K562 (cell line): Measurements from ENCODE around the gene COPS6. TPM values are rescaled to one million over a fixed set of nuclear protein-coding genes. Genes with fewer than 3 reads are reported as not detected.
A peak's percentile ranks its signal among the peaks of the same experiment; 100 is the strongest.

Source experiments
- FOXP1 ChIP-seq: sonication (generic); formaldehyde crosslinking; IDR thresholded peaks from 2 replicates; pipeline ENCODE4 v1.8.0; 2022; ENCODE audit warnings: mild to moderate bottlenecking, missing genetic modification reagents
- MECOM ChIP-seq: fragments of 250-450 bp; sonication (Bioruptor Pico); IDR thresholded peaks from 2 replicates; pipeline ENCODE4 v1.8.0; 2022; ENCODE audit warnings: inconsistent platforms
- MTF1 ChIP-seq: fragments of 250-450 bp; sonication (Bioruptor Pico); IDR thresholded peaks from 2 replicates; pipeline ENCODE4 v1.9.0; 2021; ENCODE audit warnings: moderate library complexity, mild to moderate bottlenecking, inconsistent platforms, borderline replicate concordance
- MYBL2 ChIP-seq, 2 experiments: fragments of 450-650 bp in 1 of 2; sonication (generic) in 1 of 2; formaldehyde crosslinking in 1 of 2; IDR thresholded peaks; 2 replicates each; pipeline versions ENCODE4 v1.6.1 to v1.8.1; 2017 to 2022; ENCODE audit warnings: borderline replicate concordance in 1 of 2, inconsistent platforms in 1 of 2, low read depth in 1 of 2, mild to moderate bottlenecking in 1 of 2, missing genetic modification reagents in 1 of 2, moderate library complexity in 1 of 2
- NR2C2 ChIP-seq, 2 experiments: fragments of 200-800 bp in 1 of 2; sonication (Bioruptor generic) in 1 of 2; sonication (generic) in 1 of 2; formaldehyde crosslinking in 1 of 2; IDR thresholded peaks; 2 replicates each; pipeline versions ENCODE4 v1.6.1 to v1.8.0; 2016 to 2022; ENCODE audit warnings: mild to moderate bottlenecking in 1 of 2, missing compliant biosample characterization in 1 of 2, missing genetic modification characterization in 1 of 2, missing genetic modification reagents in 1 of 2
- PHF8 ChIP-seq: fragments of 200-600 bp; sonication (generic); IDR thresholded peaks from 2 replicates; pipeline ENCODE4 v1.6.1; 2012; ENCODE audit warnings: mixed run types, mild to moderate bottlenecking, inconsistent platforms, low read length, moderate library complexity, borderline replicate concordance
- PREB ChIP-seq: sonication (generic); formaldehyde crosslinking; IDR thresholded peaks from 2 replicates; pipeline ENCODE4 v1.8.1; 2023; ENCODE audit warnings: mild to moderate bottlenecking, missing genetic modification reagents
- RERE ChIP-seq: sonication (generic); formaldehyde crosslinking; IDR thresholded peaks from 2 replicates; pipeline ENCODE4 v1.8.0; 2023; ENCODE audit warnings: missing genetic modification reagents, mild to moderate bottlenecking, borderline replicate concordance
- VEZF1 ChIP-seq: fragments of 200-800 bp; sonication (Bioruptor generic); IDR thresholded peaks from 2 replicates; pipeline ENCODE4 v1.6.1; 2017; ENCODE audit warnings: missing genetic modification characterization, missing compliant biosample characterization
- XRCC5 ChIP-seq: fragments of 200-400 bp; formaldehyde crosslinking; IDR thresholded peaks from 2 replicates; pipeline ENCODE4 v1.6.1; 2017; ENCODE audit warnings: low read depth, mild to moderate bottlenecking, low read length
- ZBED1 ChIP-seq: IDR thresholded peaks from 2 replicates; pipeline ENCODE4 v1.6.1; 2014
- ZNF124 ChIP-seq: sonication (generic); formaldehyde crosslinking; IDR thresholded peaks from 2 replicates; pipeline ENCODE4 v1.8.1; 2022; ENCODE audit warnings: missing genetic modification reagents
- ZNF431 ChIP-seq: sonication (generic); formaldehyde crosslinking; IDR thresholded peaks from 2 replicates; pipeline ENCODE4 v1.8.0; 2022; ENCODE audit warnings: mild to moderate bottlenecking, missing genetic modification reagents
- polyA plus RNA-seq, 8 experiments: library from polyadenylated mRNA; depleted of rRNA in 4 of 8; stranded (reverse) in 5 of 8; unstranded in 3 of 8; fragments of >200 nt; fragmentation: Nextera tagmentation in 2 of 8; fragmentation: Illumina TruSeq in 1 of 8; extraction: Ambion mirVana in 2 of 8; extraction: Trizol in 1 of 8; gene quantifications; 2 replicates each; pipeline versions ENCODE4 v1.2.1 to v1.2.3, GENCODE V29; 2011 to 2014; ENCODE audit warnings: inconsistent platforms in 1 of 8, missing spikeins in 1 of 8
- total RNA-seq, 7 experiments: library from RNA; depleted of rRNA in 6 of 7; stranded (reverse); fragments of >200 nt in 6 of 7; fragmentation: Illumina TruSeq in 2 of 7; extraction: Trizol in 2 of 7; gene quantifications; 2 replicates each; pipeline versions ENCODE4 v1.2.1 to v1.2.3, GENCODE V29; 2011 to 2021; ENCODE audit warnings: low replicate concordance in 1 of 7

COPS6 gene
- total and polyA plus RNA-seq, 9 of the 15 experiments (the other 6 are each of a cell fraction or from before 2014, with no cell fraction given): 63.0 to 331 (median 168) TPM

- TF ChIP-seq VEZF1 (CRISPR knock-in tag): peak; percentile 81
- TF ChIP-seq PHF8: peak; percentile 96
- peak; percentile 99 for TF ChIP-seq FOXP1 (CRISPR knock-in tag)
- 0 out of 2 replicates have a peak, but pooled peaks have one; percentile 41 for TF ChIP-seq MTF1
- no peak for TF ChIP-seq MYBL2 (IDR thresholded peaks at IDR 0.05; ENCODE audit: low read depth)
- TF ChIP-seq MYBL2 (CRISPR knock-in tag; IDR thresholded peaks at IDR 0.05; ENCODE audit: borderline replicate concordance): peak; percentile 64; the same call in 1 of the 2 replicates
- TF ChIP-seq ZNF431 (CRISPR knock-in tag): peak; percentile 96
- TF ChIP-seq ZBED1: 0 out of 2 replicates have a peak, but pooled peaks have one; percentile 70
- peak; percentile 83; the same call in 1 of the 2 replicates for TF ChIP-seq ZNF124
- TF ChIP-seq PREB (CRISPR knock-in tag): no peak
- TF ChIP-seq NR2C2 (CRISPR knock-in tag; IDR thresholded peaks at IDR 0.05): peak; percentile 88
- TF ChIP-seq NR2C2 (tag; IDR thresholded peaks at IDR 0.05): peak; percentile 89
- peak; percentile 98; the same call in 1 of the 2 replicates for TF ChIP-seq RERE
- peak; percentile 34; the same call in 1 of the 2 replicates for TF ChIP-seq MECOM
- peak; percentile 57; the same call in 1 of the 2 replicates for TF ChIP-seq XRCC5
Observed at GRCh38 chr7:100088621-100089457, at the start of gene COPS6 (continued).
